ENCODE measurements around the gene IGSF22.

DNA sequence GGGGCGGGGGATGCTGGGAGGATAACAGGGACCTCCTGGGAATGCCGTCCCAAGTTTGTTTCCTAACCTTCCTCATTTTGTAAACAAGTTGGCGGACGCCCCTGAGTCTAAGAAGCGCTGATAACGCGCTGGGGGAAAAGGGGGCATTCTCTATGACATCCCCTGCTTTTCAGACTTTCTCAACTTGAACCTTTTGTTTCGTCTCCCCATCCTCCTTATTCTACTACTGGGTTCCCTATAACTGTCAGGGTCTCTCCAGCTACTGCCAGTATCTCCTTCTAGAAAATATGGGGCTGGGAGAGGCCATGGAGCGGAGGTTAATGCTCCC, 26.8 kb downstream of the IGSF22 start:
- TF ChIP-seq, protein P1, sequence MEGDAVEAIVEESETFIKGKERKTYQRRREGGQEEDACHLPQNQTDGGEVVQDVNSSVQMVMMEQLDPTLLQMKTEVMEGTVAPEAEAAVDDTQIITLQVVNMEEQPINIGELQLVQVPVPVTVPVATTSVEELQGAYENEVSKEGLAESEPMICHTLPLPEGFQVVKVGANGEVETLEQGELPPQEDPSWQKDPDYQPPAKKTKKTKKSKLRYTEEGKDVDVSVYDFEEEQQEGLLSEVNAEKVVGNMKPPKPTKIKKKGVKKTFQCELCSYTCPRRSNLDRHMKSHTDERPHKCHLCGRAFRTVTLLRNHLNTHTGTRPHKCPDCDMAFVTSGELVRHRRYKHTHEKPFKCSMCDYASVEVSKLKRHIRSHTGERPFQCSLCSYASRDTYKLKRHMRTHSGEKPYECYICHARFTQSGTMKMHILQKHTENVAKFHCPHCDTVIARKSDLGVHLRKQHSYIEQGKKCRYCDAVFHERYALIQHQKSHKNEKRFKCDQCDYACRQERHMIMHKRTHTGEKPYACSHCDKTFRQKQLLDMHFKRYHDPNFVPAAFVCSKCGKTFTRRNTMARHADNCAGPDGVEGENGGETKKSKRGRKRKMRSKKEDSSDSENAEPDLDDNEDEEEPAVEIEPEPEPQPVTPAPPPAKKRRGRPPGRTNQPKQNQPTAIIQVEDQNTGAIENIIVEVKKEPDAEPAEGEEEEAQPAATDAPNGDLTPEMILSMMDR (IDR thresholded peaks at IDR 0.05 in 4 of 5, conservative IDR thresholded peaks at IDR 0.05 in 1 of 5): no peak
- TF ChIP-seq POLR2A (IDR thresholded peaks at IDR 0.05): no peak
